Mesenchymal stem cell (in vitro differentiated cells and primary cell): Measurements from ENCODE around the gene STAM2.
"Not testable (repeated sequence)": the region's sequence is repeated elsewhere in the genome, so short reads cannot be mapped to it uniquely, and the experiment has no call there.

Experiments used
- DNase-seq: peaks from one replicate; pipeline ENCODE4 v3.0.0-alpha.2; 2013
- H2AFZ ChIP-seq: one replicate; pipeline ENCODE4 v1.6.1; 2013; ENCODE audit warnings: low read depth, mild to moderate bottlenecking, control low read depth, inconsistent platforms, low read length, moderate library complexity
- H2AK5ac ChIP-seq: 2 replicates; pipeline ENCODE4 v1.6.1; 2013; ENCODE audit warnings: low read length, moderate library complexity, mild to moderate bottlenecking, inconsistent platforms; ENCODE audit not compliant: severe bottlenecking
- H2BK120ac ChIP-seq: one replicate; pipeline ENCODE4 v1.6.1; 2013; ENCODE audit warnings: low read depth, mild to moderate bottlenecking, inconsistent platforms, low read length, moderate library complexity
- H2BK12ac ChIP-seq, 2 experiments: one replicate each; pipeline ENCODE4 v1.6.1; 2013; ENCODE audit warnings: inconsistent platforms in 2 of 2, low read length in 2 of 2, mild to moderate bottlenecking in 2 of 2, moderate library complexity in 2 of 2, control low read depth in 1 of 2
- H2BK15ac ChIP-seq: one replicate; pipeline ENCODE4 v1.6.1; 2013; ENCODE audit warnings: mild to moderate bottlenecking, low read depth, inconsistent platforms; ENCODE audit not compliant: poor library complexity, severe bottlenecking
- H2BK5ac ChIP-seq: 2 replicates; pipeline ENCODE4 v1.6.1; 2013; ENCODE audit warnings: low read depth, mild to moderate bottlenecking, low read length, control low read depth, inconsistent platforms; ENCODE audit not compliant: poor library complexity, severe bottlenecking
- H3K14ac ChIP-seq, 2 experiments: one replicate each; pipeline ENCODE4 v1.6.1; 2013; ENCODE audit warnings: inconsistent platforms in 2 of 2, low read length in 2 of 2, control low read depth in 1 of 2, mild to moderate bottlenecking in 1 of 2, moderate library complexity in 1 of 2
- H3K18ac ChIP-seq, 2 experiments: one replicate each; pipeline ENCODE4 v1.6.1; 2013; ENCODE audit warnings: inconsistent platforms in 2 of 2, low read length in 2 of 2, control low read depth in 1 of 2, low read depth in 1 of 2, mild to moderate bottlenecking in 1 of 2
- H3K23ac ChIP-seq, 2 experiments: one replicate each; pipeline ENCODE4 v1.6.1; 2013; ENCODE audit warnings: inconsistent platforms in 2 of 2, low read length in 2 of 2, mild to moderate bottlenecking in 2 of 2, moderate library complexity in 2 of 2, control low read depth in 1 of 2
- H3K27ac ChIP-seq: 2 replicates; pipeline ENCODE4 v1.5.1; 2013; ENCODE audit warnings: mild to moderate bottlenecking, moderate library complexity, low read length, control low read depth, inconsistent platforms; ENCODE audit not compliant: poor library complexity, severe bottlenecking
- H3K27me3 ChIP-seq, 2 experiments: 2 replicates each; pipeline versions ENCODE4 v1.6.1 to v1.7.0; 2013; ENCODE audit warnings: low read length in 2 of 2, mild to moderate bottlenecking in 2 of 2, moderate library complexity in 2 of 2, control low read depth in 1 of 2, inconsistent platforms in 1 of 2; ENCODE audit not compliant: control insufficient read depth in 1 of 2, insufficient read depth in 1 of 2
- H3K36me3 ChIP-seq, 2 experiments: 2 replicates each; pipeline versions ENCODE4 v1.6.1 to v1.7.0; 2013; ENCODE audit warnings: low read length in 2 of 2, control low read depth in 1 of 2, inconsistent platforms in 1 of 2, low read depth in 1 of 2, mild to moderate bottlenecking in 1 of 2; ENCODE audit not compliant: insufficient read depth in 2 of 2, control insufficient read depth in 1 of 2
- H3K4ac ChIP-seq, 2 experiments: one replicate each; pipeline ENCODE4 v1.6.1; 2013; ENCODE audit warnings: inconsistent platforms in 2 of 2, low read length in 2 of 2, mild to moderate bottlenecking in 2 of 2, moderate library complexity in 2 of 2, control low read depth in 1 of 2, low read depth in 1 of 2
- H3K4me1 ChIP-seq: 2 replicates; pipeline ENCODE4 v1.6.1; 2013; ENCODE audit warnings: low read depth, low read length, control low read depth; ENCODE audit not compliant: control insufficient read depth, insufficient read depth
- H3K4me2 ChIP-seq: 2 replicates; pipeline ENCODE4 v1.6.1; 2013; ENCODE audit warnings: low read length, mild to moderate bottlenecking, inconsistent platforms; ENCODE audit not compliant: poor library complexity, severe bottlenecking
- H3K4me3 ChIP-seq, 2 experiments: 2 replicates each; pipeline versions ENCODE4 v1.5.1 to v1.7.0; 2013; ENCODE audit warnings: low read length in 2 of 2, mild to moderate bottlenecking in 2 of 2, control low read depth in 1 of 2, low read depth in 1 of 2; ENCODE audit not compliant: insufficient read depth in 1 of 2
- H3K79me1 ChIP-seq: replicated peaks from 2 replicates; pipeline ENCODE4 v1.6.1; 2013; ENCODE audit warnings: mild to moderate bottlenecking, control low read depth, low read length, inconsistent platforms; ENCODE audit not compliant: poor library complexity, severe bottlenecking
- H3K9ac ChIP-seq: 2 replicates; pipeline ENCODE4 v1.7.0; 2013; ENCODE audit warnings: mild to moderate bottlenecking, low read length, moderate library complexity
- H3K9me3 ChIP-seq: 2 replicates; pipeline ENCODE4 v1.7.0; 2013; ENCODE audit warnings: mild to moderate bottlenecking, low read length; ENCODE audit not compliant: control insufficient read depth
- H4K8ac ChIP-seq: one replicate; pipeline ENCODE4 v1.6.1; 2013; ENCODE audit warnings: inconsistent platforms, mild to moderate bottlenecking, low read length, moderate library complexity
- H4K91ac ChIP-seq: one replicate; pipeline ENCODE4 v1.6.1; 2013; ENCODE audit warnings: mild to moderate bottlenecking, low read length, inconsistent platforms
- WGBS: methylation state at CpG from one replicate; pipeline ENCODE4 v1.1.7; 2013; ENCODE audit warnings: mixed read lengths; 5-methylcytosine and 5-hydroxymethylcytosine counted together

Gene STAM2

DNA sequence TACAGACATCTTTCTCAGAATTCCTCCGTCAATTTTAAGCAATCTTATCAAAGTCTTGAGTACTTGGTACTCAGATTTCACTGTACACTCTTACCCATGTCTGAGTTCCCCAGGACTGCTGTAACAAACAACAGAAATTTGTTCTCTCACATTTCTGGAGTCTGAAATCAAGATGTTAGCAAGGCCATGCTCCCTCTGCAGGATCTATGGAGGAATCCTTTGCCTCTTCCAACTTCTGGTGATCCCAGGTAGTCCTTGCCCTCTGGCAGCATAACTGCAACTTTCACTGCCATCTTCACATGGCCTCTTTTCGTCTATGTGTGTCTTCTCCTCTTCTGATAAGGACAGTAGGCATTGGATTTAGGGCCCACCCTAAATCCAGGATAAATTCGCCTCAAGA, 59.6 kb downstream of the STAM2 start:
- no peak overlapping the region for H3K23ac ChIP-seq
- H3K14ac ChIP-seq: no peak overlapping the region
- 96% methylated on average over 3 of the region's 3 CpGs for WGBS
- no peaks in the 10 kb centered on the region for H3K27me3 ChIP-seq
- no peak overlapping the region for H2BK5ac ChIP-seq
- H4K8ac ChIP-seq: no peak overlapping the region
- H3K4me1 ChIP-seq: no peaks in the 10 kb centered on the region
- no peak overlapping the region for H3K4me2 ChIP-seq
- no peak overlapping the region for H3K9ac ChIP-seq
- H3K4ac ChIP-seq: no peak overlapping the region
- peaks cover 3% of the 10 kb centered on the region for H3K79me1 ChIP-seq
- H2BK12ac ChIP-seq: no peak overlapping the region
- H3K4me3 ChIP-seq: no peak overlapping the region
- H3K36me3 ChIP-seq: peaks cover 0 to 21% of the 10 kb centered on the region in 2 experiments
- no peak overlapping the region for H3K27ac ChIP-seq
- H4K91ac ChIP-seq: no peak overlapping the region
- H2BK15ac ChIP-seq: no peak overlapping the region
- no peak for DNase-seq
- no peaks in the 10 kb centered on the region for H3K9me3 ChIP-seq
- H2AK5ac ChIP-seq: no peak overlapping the region
- no peak overlapping the region for H2BK120ac ChIP-seq
- no peak overlapping the region for H3K18ac ChIP-seq
- H2AFZ ChIP-seq: no peak overlapping the region

DNA sequence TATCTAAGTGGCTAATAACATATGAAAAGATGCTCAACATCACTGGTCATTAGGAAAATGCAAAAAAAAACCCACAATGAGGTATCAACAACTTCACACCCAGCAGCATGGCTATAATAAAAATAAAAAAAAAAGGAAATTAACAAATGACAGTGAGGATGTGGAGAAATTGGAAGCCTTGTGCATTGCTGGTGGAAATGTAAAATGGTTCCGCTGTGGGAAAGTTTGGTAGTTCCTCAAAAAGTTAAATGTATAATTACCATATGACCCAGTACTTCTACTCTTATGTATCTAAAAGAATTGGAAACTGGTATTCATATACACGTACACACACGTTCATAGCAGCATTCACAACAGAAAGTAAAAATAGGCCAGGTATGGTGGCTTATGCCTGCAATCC, 61.2 kb downstream of the STAM2 start:
- H2AK5ac ChIP-seq: no peak overlapping the region
- WGBS: 96% methylated on average over 2 of the region's 3 CpGs
- no peak overlapping the region for H3K14ac ChIP-seq
- H3K18ac ChIP-seq: no peak overlapping the region
- H3K4me3 ChIP-seq: no peak overlapping the region
- peaks cover 0 to 8% of the 10 kb centered on the region in 2 experiments for H3K36me3 ChIP-seq
- H2BK120ac ChIP-seq: no peak overlapping the region
- no peak overlapping the region for H2BK5ac ChIP-seq
- no peak overlapping the region for H3K9ac ChIP-seq
- H2BK15ac ChIP-seq: no peak overlapping the region
- no peak overlapping the region for H2BK12ac ChIP-seq
- no peak overlapping the region for H3K23ac ChIP-seq
- H4K91ac ChIP-seq: no peak overlapping the region
- no peak overlapping the region for H3K4me2 ChIP-seq
- H3K4me1 ChIP-seq: no peaks in the 10 kb centered on the region
- peaks cover 3% of the 10 kb centered on the region for H3K79me1 ChIP-seq
- H3K9me3 ChIP-seq: no peaks in the 10 kb centered on the region
- DNase-seq: no peak
- no peak overlapping the region for H3K4ac ChIP-seq
- H3K27me3 ChIP-seq: no peaks in the 10 kb centered on the region
- no peak overlapping the region for H4K8ac ChIP-seq
- no peak overlapping the region for H2AFZ ChIP-seq
- no peak overlapping the region for H3K27ac ChIP-seq

DNA sequence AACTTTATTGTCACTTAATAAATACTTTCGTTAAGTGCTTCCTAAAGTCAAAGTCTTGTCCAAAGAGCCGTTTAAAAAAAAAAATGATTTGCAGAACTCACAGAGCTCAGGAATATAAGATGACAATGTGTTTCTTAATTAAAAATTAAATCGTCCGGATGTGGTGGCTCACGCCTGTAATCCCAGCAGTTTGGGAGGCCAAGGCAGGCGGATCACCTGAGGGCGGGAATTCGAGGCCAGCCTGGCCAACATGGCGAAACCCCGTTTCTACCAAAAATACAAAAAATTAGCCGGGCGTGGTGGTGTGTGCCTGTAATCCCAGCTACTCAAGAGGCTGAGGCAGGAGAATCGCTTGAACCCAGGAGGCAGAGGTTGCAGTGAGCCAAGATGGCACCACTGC, 68.4 kb downstream of the STAM2 start:
- not testable (repeated sequence) for H2AFZ ChIP-seq, H3K14ac ChIP-seq, H2BK5ac ChIP-seq, H3K9me3 ChIP-seq, H4K8ac ChIP-seq, H3K4ac ChIP-seq, H3K4me3 ChIP-seq, H3K36me3 ChIP-seq, H3K18ac ChIP-seq, H2AK5ac ChIP-seq, DNase-seq, H3K27ac ChIP-seq, H2BK15ac ChIP-seq, H3K23ac ChIP-seq, H3K79me1 ChIP-seq, H4K91ac ChIP-seq, H2BK12ac ChIP-seq, H3K9ac ChIP-seq, H2BK120ac ChIP-seq, H3K4me1 ChIP-seq, H3K27me3 ChIP-seq, H3K4me2 ChIP-seq
- WGBS: 96% methylated on average over 12 of the region's 13 CpGs

DNA sequence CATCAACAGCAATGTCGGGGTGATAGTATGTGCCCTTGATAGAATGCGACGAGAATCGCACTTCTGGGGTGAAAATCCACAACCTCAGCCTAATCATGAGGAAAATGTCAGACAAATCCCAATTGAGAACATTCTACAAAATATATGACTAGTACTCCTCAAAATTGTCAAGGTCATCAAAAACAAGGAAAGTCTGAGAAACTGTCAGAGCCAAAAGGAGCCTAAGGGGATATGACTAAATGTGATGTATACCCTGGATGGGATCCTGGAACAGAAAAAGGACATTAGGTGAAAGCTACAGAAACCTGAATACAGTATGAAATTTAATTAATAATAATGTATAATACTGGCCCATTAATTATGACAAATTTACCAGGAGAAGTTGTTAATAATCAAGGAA, 69.1 kb downstream of the STAM2 start:
- 83% methylated on average over 4 of the region's 4 CpGs for WGBS
- H2AK5ac ChIP-seq: no peak overlapping the region

More for the DNA sequence above, 69.1 kb downstream of the STAM2 start:
- H4K91ac ChIP-seq: no peak overlapping the region
- no peak overlapping the region for H3K4me3 ChIP-seq
- H3K36me3 ChIP-seq: no peaks in the 10 kb centered on the region
- H2BK120ac ChIP-seq: no peak overlapping the region
- H3K9ac ChIP-seq: no peak overlapping the region
- no peak overlapping the region for H2AFZ ChIP-seq
- H3K4ac ChIP-seq: no peak overlapping the region
- no peak overlapping the region for H3K14ac ChIP-seq
- H4K8ac ChIP-seq: no peak overlapping the region
- no peaks in the 10 kb centered on the region for H3K9me3 ChIP-seq
- H2BK5ac ChIP-seq: no peak overlapping the region
- H2BK15ac ChIP-seq: no peak overlapping the region
- no peak overlapping the region for H3K23ac ChIP-seq
- no peak overlapping the region for H3K18ac ChIP-seq
- DNase-seq: no peak
- H3K27ac ChIP-seq: no peak overlapping the region
- H3K79me1 ChIP-seq: no peaks in the 10 kb centered on the region
- no peak overlapping the region for H2BK12ac ChIP-seq
- H3K4me2 ChIP-seq: no peak overlapping the region
- H3K27me3 ChIP-seq: peaks cover 7 to 10% of the 10 kb centered on the region in 2 experiments
- H3K4me1 ChIP-seq: no peaks in the 10 kb centered on the region
